HepG2 (cell line): ENCODE measurements around the gene GYS2. TPM values are rescaled to one million over a fixed set of nuclear protein-coding genes. Genes with fewer than 3 reads are reported as not detected.

Source experiments
- HNRNPH1 ChIP-seq: fragments of 200-400 bp; formaldehyde crosslinking; optimal IDR thresholded peaks from 2 replicates; pipeline ENCODE3; 2017; ENCODE audit warnings: mild to moderate bottlenecking, low read depth, low read length
- MXD4 ChIP-seq: IDR thresholded peaks from 2 replicates; pipeline ENCODE4 v1.6.1; 2016; ENCODE audit warnings: mild to moderate bottlenecking, missing biosample characterization, missing genetic modification reagents
- NR1H2 ChIP-seq: sonication (generic); formaldehyde crosslinking; IDR thresholded peaks from 2 replicates; pipeline ENCODE4 v1.8.1; 2022; ENCODE audit warnings: low read depth, missing genetic modification reagents, borderline replicate concordance
- PRDM10 ChIP-seq: sonication (generic); formaldehyde crosslinking; IDR thresholded peaks from 2 replicates; pipeline ENCODE4 v1.4.0; 2020; ENCODE audit warnings: low read depth, missing genetic modification reagents
- ZNF337 ChIP-seq: sonication (generic); formaldehyde crosslinking; IDR thresholded peaks from 2 replicates; pipeline ENCODE4 v1.5.1; 2020; ENCODE audit warnings: missing genetic modification reagents, low read depth, mild to moderate bottlenecking, borderline replicate concordance
- polyA plus RNA-seq, 8 experiments: library from polyadenylated mRNA; depleted of rRNA in 3 of 8; stranded (reverse) in 7 of 8; unstranded in 1 of 8; fragments of >200 nt; fragmentation: Illumina TruSeq in 4 of 8; extraction: Trizol in 4 of 8; gene quantifications; 2 replicates each; pipeline versions ENCODE4 v1.2.1 to v1.2.3, GENCODE V29; 2011 to 2016; ENCODE audit warnings: low read depth in 4 of 8, missing spikeins in 1 of 8, mixed read lengths in 1 of 8; ENCODE audit not compliant: insufficient read depth in 1 of 8
- total RNA-seq, 5 experiments: library from RNA; depleted of rRNA; stranded (reverse); fragments of >200 nt; fragmentation: Illumina TruSeq; extraction: Trizol; gene quantifications; 2 replicates each; pipeline ENCODE4 v1.2.3, GENCODE V29; 2016; ENCODE audit warnings: low read depth in 1 of 5
- TF ChIP-seq, protein P1 (sequence below): sonication (generic); formaldehyde crosslinking; IDR thresholded peaks from one replicate; pipeline ENCODE4 v1.5.1; 2020; ENCODE audit warnings: mild to moderate bottlenecking, missing genetic modification reagents; ENCODE audit errors: not compliant biosample characterization
- TF ChIP-seq, protein P2 (sequence below): sonication (generic); formaldehyde crosslinking; IDR thresholded peaks from 2 replicates; pipeline ENCODE4 v1.4.0; 2020; ENCODE audit warnings: missing genetic modification reagents, borderline replicate concordance
- TF ChIP-seq, protein P3 (sequence below): sonication (generic); IDR thresholded peaks from 2 replicates; pipeline ENCODE4 v1.6.1; 2016; ENCODE audit warnings: low read depth, borderline replicate concordance

Gene GYS2
- total and polyA plus RNA-seq, 2 of the 13 experiments (the other 11 are each of a cell fraction or from before 2014, with no cell fraction given) = not detected

GRCh38 chr12:21606175-21606574, 1.5 kb upstream of the GYS2 start (continued):
- TF ChIP-seq, protein P1, sequence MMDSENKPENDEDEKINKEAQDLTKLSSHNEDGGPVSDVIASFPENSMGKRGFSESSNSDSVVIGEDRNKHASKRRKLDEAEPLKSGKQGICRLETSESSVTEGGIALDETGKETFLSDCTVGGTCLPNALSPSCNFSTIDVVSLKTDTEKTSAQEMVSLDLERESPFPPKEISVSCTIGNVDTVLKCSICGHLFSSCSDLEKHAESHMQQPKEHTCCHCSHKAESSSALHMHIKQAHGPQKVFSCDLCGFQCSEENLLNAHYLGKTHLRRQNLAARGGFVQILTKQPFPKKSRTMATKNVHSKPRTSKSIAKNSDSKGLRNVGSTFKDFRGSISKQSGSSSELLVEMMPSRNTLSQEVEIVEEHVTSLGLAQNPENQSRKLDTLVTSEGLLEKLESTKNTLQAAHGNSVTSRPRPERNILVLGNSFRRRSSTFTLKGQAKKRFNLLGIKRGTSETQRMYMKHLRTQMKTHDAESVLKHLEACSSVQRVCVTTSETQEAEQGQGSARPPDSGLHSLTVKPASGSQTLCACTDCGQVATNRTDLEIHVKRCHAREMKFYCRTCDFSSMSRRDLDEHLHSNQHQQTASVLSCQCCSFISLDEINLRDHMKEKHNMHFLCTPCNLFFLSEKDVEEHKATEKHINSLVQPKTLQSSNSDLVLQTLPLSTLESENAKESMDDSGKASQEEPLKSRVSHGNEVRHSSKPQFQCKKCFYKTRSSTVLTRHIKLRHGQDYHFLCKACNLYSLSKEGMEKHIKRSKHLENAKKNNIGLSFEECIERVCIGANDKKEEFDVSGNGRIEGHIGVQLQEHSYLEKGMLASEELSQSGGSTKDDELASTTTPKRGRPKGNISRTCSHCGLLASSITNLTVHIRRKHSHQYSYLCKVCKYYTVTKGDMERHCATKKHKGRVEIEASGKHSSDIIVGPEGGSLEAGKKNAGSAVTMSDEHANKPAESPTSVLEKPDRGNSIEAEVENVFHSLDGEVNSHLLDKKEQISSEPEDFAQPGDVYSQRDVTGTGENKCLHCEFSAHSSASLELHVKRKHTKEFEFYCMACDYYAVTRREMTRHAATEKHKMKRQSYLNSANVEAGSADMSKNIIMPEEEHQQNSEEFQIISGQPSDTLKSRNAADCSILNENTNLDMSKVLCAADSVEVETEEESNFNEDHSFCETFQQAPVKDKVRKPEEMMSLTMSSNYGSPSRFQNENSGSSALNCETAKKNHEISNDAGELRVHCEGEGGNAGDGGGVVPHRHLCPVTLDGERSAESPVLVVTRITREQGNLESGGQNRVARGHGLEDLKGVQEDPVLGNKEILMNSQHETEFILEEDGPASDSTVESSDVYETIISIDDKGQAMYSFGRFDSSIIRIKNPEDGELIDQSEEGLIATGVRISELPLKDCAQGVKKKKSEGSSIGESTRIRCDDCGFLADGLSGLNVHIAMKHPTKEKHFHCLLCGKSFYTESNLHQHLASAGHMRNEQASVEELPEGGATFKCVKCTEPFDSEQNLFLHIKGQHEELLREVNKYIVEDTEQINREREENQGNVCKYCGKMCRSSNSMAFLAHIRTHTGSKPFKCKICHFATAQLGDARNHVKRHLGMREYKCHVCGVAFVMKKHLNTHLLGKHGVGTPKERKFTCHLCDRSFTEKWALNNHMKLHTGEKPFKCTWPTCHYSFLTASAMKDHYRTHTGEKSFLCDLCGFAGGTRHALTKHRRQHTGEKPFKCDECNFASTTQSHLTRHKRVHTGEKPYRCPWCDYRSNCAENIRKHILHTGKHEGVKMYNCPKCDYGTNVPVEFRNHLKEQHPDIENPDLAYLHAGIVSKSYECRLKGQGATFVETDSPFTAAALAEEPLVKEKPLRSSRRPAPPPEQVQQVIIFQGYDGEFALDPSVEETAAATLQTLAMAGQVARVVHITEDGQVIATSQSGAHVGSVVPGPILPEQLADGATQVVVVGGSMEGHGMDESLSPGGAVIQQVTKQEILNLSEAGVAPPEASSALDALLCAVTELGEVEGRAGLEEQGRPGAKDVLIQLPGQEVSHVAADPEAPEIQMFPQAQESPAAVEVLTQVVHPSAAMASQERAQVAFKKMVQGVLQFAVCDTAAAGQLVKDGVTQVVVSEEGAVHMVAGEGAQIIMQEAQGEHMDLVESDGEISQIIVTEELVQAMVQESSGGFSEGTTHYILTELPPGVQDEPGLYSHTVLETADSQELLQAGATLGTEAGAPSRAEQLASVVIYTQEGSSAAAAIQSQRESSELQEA (CRISPR knock-in tag) = no peak
- TF ChIP-seq NR1H2 (CRISPR knock-in tag) = no peak
- no peak for TF ChIP-seq HNRNPH1
- no peak for TF ChIP-seq ZNF337
- TF ChIP-seq, protein P2, sequence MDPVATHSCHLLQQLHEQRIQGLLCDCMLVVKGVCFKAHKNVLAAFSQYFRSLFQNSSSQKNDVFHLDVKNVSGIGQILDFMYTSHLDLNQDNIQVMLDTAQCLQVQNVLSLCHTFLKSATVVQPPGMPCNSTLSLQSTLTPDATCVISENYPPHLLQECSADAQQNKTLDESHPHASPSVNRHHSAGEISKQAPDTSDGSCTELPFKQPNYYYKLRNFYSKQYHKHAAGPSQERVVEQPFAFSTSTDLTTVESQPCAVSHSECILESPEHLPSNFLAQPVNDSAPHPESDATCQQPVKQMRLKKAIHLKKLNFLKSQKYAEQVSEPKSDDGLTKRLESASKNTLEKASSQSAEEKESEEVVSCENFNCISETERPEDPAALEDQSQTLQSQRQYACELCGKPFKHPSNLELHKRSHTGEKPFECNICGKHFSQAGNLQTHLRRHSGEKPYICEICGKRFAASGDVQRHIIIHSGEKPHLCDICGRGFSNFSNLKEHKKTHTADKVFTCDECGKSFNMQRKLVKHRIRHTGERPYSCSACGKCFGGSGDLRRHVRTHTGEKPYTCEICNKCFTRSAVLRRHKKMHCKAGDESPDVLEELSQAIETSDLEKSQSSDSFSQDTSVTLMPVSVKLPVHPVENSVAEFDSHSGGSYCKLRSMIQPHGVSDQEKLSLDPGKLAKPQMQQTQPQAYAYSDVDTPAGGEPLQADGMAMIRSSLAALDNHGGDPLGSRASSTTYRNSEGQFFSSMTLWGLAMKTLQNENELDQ = no peak
- TF ChIP-seq PRDM10 (CRISPR knock-in tag) = no peak
- TF ChIP-seq, protein P3, sequence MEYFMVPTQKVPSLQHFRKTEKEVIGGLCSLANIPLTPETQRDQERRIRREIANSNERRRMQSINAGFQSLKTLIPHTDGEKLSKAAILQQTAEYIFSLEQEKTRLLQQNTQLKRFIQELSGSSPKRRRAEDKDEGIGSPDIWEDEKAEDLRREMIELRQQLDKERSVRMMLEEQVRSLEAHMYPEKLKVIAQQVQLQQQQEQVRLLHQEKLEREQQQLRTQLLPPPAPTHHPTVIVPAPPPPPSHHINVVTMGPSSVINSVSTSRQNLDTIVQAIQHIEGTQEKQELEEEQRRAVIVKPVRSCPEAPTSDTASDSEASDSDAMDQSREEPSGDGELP = no peak
- TF ChIP-seq MXD4 (CRISPR knock-in tag) = no peak
